Fibroblast of the conjunctiva (primary cell): ENCODE data around the gene RAD23B.

ENCODE experiments used
- DNase-seq: peaks from one replicate; pipeline ENCODE4 v3.0.0-alpha.2; 2010; ENCODE audit warnings: low read depth

Gene RAD23B

GRCh38 chr9:107336718-107337360 is 53.8 kb downstream of the RAD23B start:
- peak; percentile 62 for DNase-seq

GRCh38 chr9:107337676-107338590 is 54.9 kb downstream of the RAD23B start:
- peak; percentile 16 for DNase-seq

GRCh38 chr9:107338911-107339659 is 56.0 kb downstream of the RAD23B start:
- no peak for DNase-seq

GRCh38 chr9:107340920-107341632 is 58.0 kb downstream of the RAD23B start:
- peak; percentile 41 for DNase-seq

- no peak for DNase-seq
These were observed 59.5 kb downstream of the RAD23B start for GRCh38 chr9:107342476-107343161.

- DNase-seq, result no peak
These were observed 62.2 kb downstream of the RAD23B start for GRCh38 chr9:107345327-107345726.

- no peak for DNase-seq
These were observed 65.8 kb downstream of the RAD23B start for GRCh38 chr9:107348836-107349235.

GRCh38 chr9:107350443-107350842 is 67.4 kb downstream of the RAD23B start:
- DNase-seq, result no peak

- no peak for DNase-seq
These were observed 68.4 kb downstream of the RAD23B start for GRCh38 chr9:107351382-107352045.

GRCh38 chr9:107355394-107355793 is 72.3 kb downstream of the RAD23B start:
- DNase-seq, result no peak

- no peak for DNase-seq
These were observed 75.9 kb downstream of the RAD23B start for GRCh38 chr9:107358986-107359385.

- DNase-seq, result no peak
These were observed 77.0 kb downstream of the RAD23B start for GRCh38 chr9:107360098-107360497.

- DNase-seq, result no peak
These were observed 78.7 kb downstream of the RAD23B start for GRCh38 chr9:107361816-107362215.

GRCh38 chr9:107363516-107364152 is 80.6 kb downstream of the RAD23B start:
- no peak for DNase-seq

- DNase-seq, result no peak
These were observed 84.8 kb downstream of the RAD23B start for GRCh38 chr9:107367727-107368502.

- no peak for DNase-seq
These were observed 85.6 kb downstream of the RAD23B start for GRCh38 chr9:107368696-107369095.

- DNase-seq, result no peak
These were observed 90.7 kb downstream of the RAD23B start for GRCh38 chr9:107373809-107374208.

- DNase-seq, result no peak
These were observed 91.9 kb downstream of the RAD23B start for GRCh38 chr9:107375001-107375400.

GRCh38 chr9:107375651-107376369 is 92.7 kb downstream of the RAD23B start:
- no peak for DNase-seq
